ENCODE results near the gene MOGAT1.

GRCh38 chr2:222622910-222623309 is 48.5 kb upstream of the MOGAT1 start:
- TF ChIP-seq CTCF (IDR thresholded peaks at IDR 0.05), result no peak
- no peak for TF ChIP-seq POLR2AphosphoS5 (IDR thresholded peaks at IDR 0.05)
- TF ChIP-seq POLR2A (IDR thresholded peaks at IDR 0.05), result no peak
- TF ChIP-seq EP300 (IDR thresholded peaks at IDR 0.05), result no peak
